Fibroblast of lung (primary cell): ENCODE measurements around the gene POLN.

Source experiments
- EZH2 ChIP-seq: IDR thresholded peaks from 2 replicates; pipeline ENCODE4 v1.5.1; 2012; ENCODE audit warnings: low read length, control low read depth, mild to moderate bottlenecking; ENCODE audit errors: missing control alignments
- TF ChIP-seq, protein P1 (sequence below), 2 donors: IDR thresholded peaks in 1 of 2; conservative IDR thresholded peaks in 1 of 2; 1 replicate in 1 of 2; 2 replicates in 1 of 2; pipeline ENCODE4 v1.5.1; 2011 to 2012; ENCODE audit warnings: low read length in 2 of 2, control low read depth in 1 of 2, inconsistent platforms in 1 of 2, low read depth in 1 of 2, mild to moderate bottlenecking in 1 of 2

DNA sequence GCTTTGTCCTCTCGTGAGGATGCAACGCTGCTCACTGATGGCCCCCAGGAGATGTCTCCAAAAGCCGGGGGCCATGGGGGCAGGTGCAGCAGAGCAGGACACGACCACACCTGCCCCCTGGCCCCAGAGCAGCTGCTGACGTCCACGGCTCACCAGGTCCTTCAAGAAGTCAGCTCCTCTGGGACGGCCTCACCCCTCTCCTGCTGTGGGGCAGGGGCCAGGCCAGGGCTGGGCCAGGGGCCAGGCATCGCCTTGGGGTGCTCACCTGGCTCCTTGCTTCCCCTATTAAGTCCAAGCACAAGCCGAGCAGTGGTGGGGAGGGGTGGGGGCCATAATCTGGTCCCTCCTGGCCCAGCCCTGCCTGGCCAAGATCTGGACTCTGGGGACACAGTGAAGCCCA lies 48.6 kb upstream of the POLN start:
- TF ChIP-seq, protein P1, sequence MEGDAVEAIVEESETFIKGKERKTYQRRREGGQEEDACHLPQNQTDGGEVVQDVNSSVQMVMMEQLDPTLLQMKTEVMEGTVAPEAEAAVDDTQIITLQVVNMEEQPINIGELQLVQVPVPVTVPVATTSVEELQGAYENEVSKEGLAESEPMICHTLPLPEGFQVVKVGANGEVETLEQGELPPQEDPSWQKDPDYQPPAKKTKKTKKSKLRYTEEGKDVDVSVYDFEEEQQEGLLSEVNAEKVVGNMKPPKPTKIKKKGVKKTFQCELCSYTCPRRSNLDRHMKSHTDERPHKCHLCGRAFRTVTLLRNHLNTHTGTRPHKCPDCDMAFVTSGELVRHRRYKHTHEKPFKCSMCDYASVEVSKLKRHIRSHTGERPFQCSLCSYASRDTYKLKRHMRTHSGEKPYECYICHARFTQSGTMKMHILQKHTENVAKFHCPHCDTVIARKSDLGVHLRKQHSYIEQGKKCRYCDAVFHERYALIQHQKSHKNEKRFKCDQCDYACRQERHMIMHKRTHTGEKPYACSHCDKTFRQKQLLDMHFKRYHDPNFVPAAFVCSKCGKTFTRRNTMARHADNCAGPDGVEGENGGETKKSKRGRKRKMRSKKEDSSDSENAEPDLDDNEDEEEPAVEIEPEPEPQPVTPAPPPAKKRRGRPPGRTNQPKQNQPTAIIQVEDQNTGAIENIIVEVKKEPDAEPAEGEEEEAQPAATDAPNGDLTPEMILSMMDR (conservative IDR thresholded peaks at IDR 0.05 in 1 of 2, IDR thresholded peaks at IDR 0.05 in 1 of 2; ENCODE audit: low read depth in 1 of 2, low read length in 2 of 2), result no peak
- no peak for TF ChIP-seq EZH2
